ENCODE data around the gene STYXL2.

DNA sequence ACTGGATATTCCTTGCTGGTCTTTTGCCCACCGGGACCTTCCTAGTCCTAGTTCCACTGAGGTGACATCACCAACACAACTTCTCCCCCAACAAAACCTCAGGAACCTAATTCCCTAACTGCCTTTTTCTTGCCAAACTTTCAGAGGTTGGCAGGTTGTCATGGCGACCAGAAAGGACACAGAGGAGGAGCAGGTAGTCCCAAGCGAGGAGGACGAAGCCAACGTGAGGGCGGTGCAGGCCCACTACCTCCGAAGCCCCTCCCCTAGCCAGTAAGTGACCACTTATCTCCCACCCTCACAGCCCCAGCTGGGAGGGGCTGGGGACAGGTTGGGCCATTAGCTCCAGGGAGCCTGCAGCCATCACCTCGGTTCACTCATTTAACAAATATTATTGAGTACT is 815 bp downstream of the STYXL2 start:
- TF ChIP-seq, protein P1, sequence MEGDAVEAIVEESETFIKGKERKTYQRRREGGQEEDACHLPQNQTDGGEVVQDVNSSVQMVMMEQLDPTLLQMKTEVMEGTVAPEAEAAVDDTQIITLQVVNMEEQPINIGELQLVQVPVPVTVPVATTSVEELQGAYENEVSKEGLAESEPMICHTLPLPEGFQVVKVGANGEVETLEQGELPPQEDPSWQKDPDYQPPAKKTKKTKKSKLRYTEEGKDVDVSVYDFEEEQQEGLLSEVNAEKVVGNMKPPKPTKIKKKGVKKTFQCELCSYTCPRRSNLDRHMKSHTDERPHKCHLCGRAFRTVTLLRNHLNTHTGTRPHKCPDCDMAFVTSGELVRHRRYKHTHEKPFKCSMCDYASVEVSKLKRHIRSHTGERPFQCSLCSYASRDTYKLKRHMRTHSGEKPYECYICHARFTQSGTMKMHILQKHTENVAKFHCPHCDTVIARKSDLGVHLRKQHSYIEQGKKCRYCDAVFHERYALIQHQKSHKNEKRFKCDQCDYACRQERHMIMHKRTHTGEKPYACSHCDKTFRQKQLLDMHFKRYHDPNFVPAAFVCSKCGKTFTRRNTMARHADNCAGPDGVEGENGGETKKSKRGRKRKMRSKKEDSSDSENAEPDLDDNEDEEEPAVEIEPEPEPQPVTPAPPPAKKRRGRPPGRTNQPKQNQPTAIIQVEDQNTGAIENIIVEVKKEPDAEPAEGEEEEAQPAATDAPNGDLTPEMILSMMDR (tag by site-specific recombination; IDR thresholded peaks at IDR 0.05): no peak
- TF ChIP-seq ZNF335 (tag by site-specific recombination; conservative IDR thresholded peaks at IDR 0.05): no peak
- TF ChIP-seq ZIC2 (tag by site-specific recombination; IDR thresholded peaks at IDR 0.05): no peak
